A673 (cell line): Measurements from ENCODE around the gene KRTAP4-3. TPM values are rescaled to one million over a fixed set of nuclear protein-coding genes. Genes with fewer than 3 reads are reported as not detected.
"Not testable (repeated sequence)": the region's sequence is repeated elsewhere in the genome, so short reads cannot be mapped to it uniquely, and the experiment has no call there.

Experiments used
- BruUV-seq: library from RNA; stranded (reverse); fragments of 400-500 nt; replicated peaks from 2 replicates; lab custom pipeline; 2021; lab: Mats Ljungman, UMichigan
- CTCF ChIA-PET: fragments of 300-600 bp; sonication (Branson Sonifier 250); formaldehyde crosslinking; loops from one replicate; lab custom pipeline; 2022; ENCODE audit warnings: antibody characterized with exemption; lab: Charles Lee
- POLR2A ChIA-PET: fragments of 300-600 bp; sonication (Branson Sonifier 250); formaldehyde crosslinking; loops from one replicate; lab custom pipeline; 2022; ENCODE audit warnings: antibody characterized with exemption; ENCODE audit not compliant: low non-redundant PET; lab: Charles Lee
- DNase-seq: peaks from one replicate; pipeline ENCODE4 v3.0.0-alpha.2; 2015; ENCODE audit warnings: low spot score
- H3K27ac ChIP-seq: fragments of 200-600 bp; sonication (generic); 2 replicates; pipeline ENCODE4 v1.5.1; 2016; ENCODE audit warnings: mixed run types, low read depth, mild to moderate bottlenecking, mixed read lengths, antibody characterized with exemption, low read length; ENCODE audit not compliant: poor library complexity, severe bottlenecking
- H3K27me3 ChIP-seq: fragments of 200-600 bp; sonication (generic); replicated peaks from 2 replicates; pipeline ENCODE4 v1.6.1; 2017; ENCODE audit warnings: mixed run types, low read depth, mild to moderate bottlenecking, mixed read lengths, antibody characterized with exemption, low read length; ENCODE audit not compliant: insufficient read depth, poor library complexity
- H3K36me3 ChIP-seq: fragments of 200-600 bp; sonication (generic); 2 replicates; pipeline ENCODE4 v1.6.1; 2016; ENCODE audit warnings: mixed run types, mild to moderate bottlenecking, mixed read lengths, antibody characterized with exemption, low read length; ENCODE audit not compliant: insufficient read depth, poor library complexity, severe bottlenecking
- H3K4me1 ChIP-seq: fragments of 200-600 bp; sonication (generic); 2 replicates; pipeline ENCODE4 v1.6.1; 2017; ENCODE audit warnings: mixed run types, mild to moderate bottlenecking, mixed read lengths, antibody characterized with exemption, low read length; ENCODE audit not compliant: insufficient read depth, poor library complexity, severe bottlenecking
- H3K4me3 ChIP-seq: fragments of 200-600 bp; sonication (generic); 2 replicates; pipeline ENCODE4 v1.5.1; 2016; ENCODE audit warnings: low read depth, mixed run types, mild to moderate bottlenecking, mixed read lengths, low read length; ENCODE audit not compliant: poor library complexity, severe bottlenecking
- H3K9me3 ChIP-seq: fragments of 200-600 bp; sonication (generic); 2 replicates; pipeline ENCODE4 v1.6.1; 2016; ENCODE audit warnings: mixed run types, low read depth, mild to moderate bottlenecking, mixed read lengths, antibody characterized with exemption, low read length; ENCODE audit not compliant: poor library complexity, severe bottlenecking
- CTCF ChIP-seq: fragments of 300-800, 200-600 bp; sonication (generic); conservative IDR thresholded peaks from 2 replicates; pipeline ENCODE4 v1.5.1; 2017; ENCODE audit warnings: low read depth, mild to moderate bottlenecking, antibody characterized with exemption, low read length, moderate library complexity, mixed read lengths
- EZH2 ChIP-seq: fragments of 200-600 bp; sonication (generic); IDR thresholded peaks from 2 replicates; pipeline ENCODE4 v1.6.1; 2017; ENCODE audit warnings: borderline replicate concordance, low read depth, mild to moderate bottlenecking, mixed read lengths, antibody characterized with exemption, low read length; ENCODE audit not compliant: poor library complexity, severe bottlenecking
- intact Hi-C: fragments of 100-400 bp; cut with micrococcal nuclease; formaldehyde crosslinking; loops from one replicate; pipeline ENCODE4 v1.10.0; 2022; ENCODE audit not compliant: unreplicated experiment
- total RNA-seq: library from RNA; stranded (reverse); gene quantifications from 2 replicates; pipeline ENCODE4 v1.2.3, GENCODE V29; 2021

The KRTAP4-3 gene
- total RNA-seq, 1 experiment from 2014 or later, result not detected

DNA sequence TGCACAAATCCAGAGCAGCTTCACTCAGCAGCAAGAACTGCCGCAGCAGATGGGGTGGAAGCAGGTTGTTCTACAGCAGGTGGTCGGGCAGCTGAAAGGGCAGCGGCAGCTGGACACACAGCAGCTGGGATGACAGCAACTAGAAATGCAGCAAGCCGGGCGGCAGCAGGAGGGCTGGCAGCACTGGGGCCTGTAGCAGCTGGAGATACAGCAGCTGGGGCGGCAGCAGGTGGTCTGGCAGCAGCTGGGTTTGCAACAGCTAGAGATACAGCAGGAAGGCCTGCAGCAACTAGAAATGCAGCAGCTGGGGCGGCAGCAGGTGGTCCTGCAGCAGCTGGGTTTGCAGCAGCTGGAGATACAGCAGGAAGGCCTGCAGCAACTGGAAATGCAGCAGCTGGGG is 460 bp downstream of the KRTAP4-3 start:
- TF ChIP-seq CTCF (no peak), EZH2 (no peak)
- no peak for DNase-seq
- H3K4me3 ChIP-seq, result no peak overlapping the region
- CTCF ChIA-PET, result no interaction called here
- POLR2A ChIA-PET, result interaction anchor here (0.6 kb wide), 1 partner anchor 10 kb away, joined by 3 read pairs; no protein-coding TSS in a partner anchor
- H3K9me3 ChIP-seq, result no peaks in the 10 kb centered on the region
- no peak overlapping the region for H3K27ac ChIP-seq
- H3K4me1 ChIP-seq, result no peaks in the 10 kb centered on the region
- BruUV-seq, result no TSS peak
- no peaks in the 10 kb centered on the region for H3K36me3 ChIP-seq
- H3K27me3 ChIP-seq, result no peaks in the 10 kb centered on the region
- intact Hi-C loops, result no loop called here

GRCh38 chr17:41163828-41164227 is 4.2 kb downstream of the KRTAP4-3 start:
- no peaks in the 10 kb centered on the region for H3K27me3 ChIP-seq
- no peak overlapping the region for H3K27ac ChIP-seq
- no peaks in the 10 kb centered on the region for H3K9me3 ChIP-seq
- BruUV-seq, result no TSS peak
- ChIA-PET POLR2A (no interaction called here), CTCF (no interaction called here)
- no peak for DNase-seq
- TF ChIP-seq EZH2, result no peak
- H3K36me3 ChIP-seq, result no peaks in the 10 kb centered on the region
- H3K4me1 ChIP-seq, result no peaks in the 10 kb centered on the region
- H3K4me3 ChIP-seq, result no peak overlapping the region
- intact Hi-C loops, result no loop called here

- POLR2A ChIA-PET, result no interaction called here
- CTCF ChIA-PET, result no interaction called here
- Histone ChIP-seq H3K27me3 (no peaks in the 10 kb centered on the region), H3K36me3 (no peaks in the 10 kb centered on the region), H3K4me1 (no peaks in the 10 kb centered on the region), H3K27ac (no peak within 1 kb of the TSS), H3K9me3 (no peaks in the 10 kb centered on the region), H3K4me3 (no peak within 1 kb of the TSS)
- no TSS peak for BruUV-seq
- TF ChIP-seq CTCF, result no peak
- no peak for TF ChIP-seq EZH2
- intact Hi-C loops, result no loop called here
- no peak for DNase-seq
Observed at GRCh38 chr17:41160648-41161047, 7.4 kb downstream of the KRTAP4-3 start, which contains the start of gene KRTAP4-4. TSS of gene KRTAP4-4 (minus strand) at chr17:41160748. CDS start at chr17:41160691, 57 bp downstream.

- BruUV-seq, H3K27me3 ChIP-seq, H3K27ac ChIP-seq, H3K4me1 ChIP-seq, POLR2A ChIA-PET, intact Hi-C loops, CTCF ChIA-PET, H3K9me3 ChIP-seq, H3K4me3 ChIP-seq, DNase-seq, H3K36me3 ChIP-seq: not testable (repeated sequence)
Observed at GRCh38 chr17:41160190-41160589, 7.8 kb downstream of the KRTAP4-3 start.
